PC-9 (cell line): ENCODE results near the gene MRAP2. TPM values are rescaled to one million over a fixed set of nuclear protein-coding genes. Genes with fewer than 3 reads are reported as not detected.
"Not testable (repeated sequence)": the region's sequence is repeated elsewhere in the genome, so short reads cannot be mapped to it uniquely, and the experiment has no call there.

Source experiments
- BruUV-seq: library from RNA; stranded (reverse); fragments of 400-500 nt; replicated peaks from 2 replicates; lab custom pipeline; 2021; lab: Mats Ljungman, UMichigan
- CTCF ChIA-PET: fragments of 300-600 bp; sonication (Branson Sonifier 250); formaldehyde crosslinking; loops from one replicate; lab custom pipeline; 2022; ENCODE audit warnings: antibody characterized with exemption; lab: Charles Lee
- POLR2A ChIA-PET: fragments of 300-600 bp; sonication (Branson Sonifier 250); formaldehyde crosslinking; loops from one replicate; lab custom pipeline; 2022; ENCODE audit warnings: antibody characterized with exemption; ENCODE audit not compliant: unreplicated experiment; lab: Charles Lee
- DNase-seq, 2 experiments: peaks; one replicate each; pipeline versions ENCODE4 v3.0.0 to v3.0.0-alpha.2; 2015 to 2022; ENCODE audit warnings: mixed read lengths in 1 of 2
- H2AFZ ChIP-seq: fragments of 200-600 bp; sonication (generic); 2 replicates; pipeline ENCODE4 v1.8.1; 2017; ENCODE audit warnings: antibody characterized with exemption
- H3F3A ChIP-seq: fragments of 200-600 bp; sonication (generic); 2 replicates; pipeline ENCODE4 v1.8.1; 2017; ENCODE audit warnings: antibody characterized with exemption, mild to moderate bottlenecking, low read depth; ENCODE audit not compliant: insufficient read depth
- H3K27ac ChIP-seq: fragments of 200-600 bp; sonication (generic); 2 replicates; pipeline ENCODE4 v1.6.1; 2016; ENCODE audit warnings: mixed run types
- H3K27me3 ChIP-seq: fragments of 200-600 bp; sonication (generic); 2 replicates; pipeline ENCODE4 v1.6.1; 2016; ENCODE audit warnings: low read depth, mixed run types; ENCODE audit not compliant: insufficient read depth
- H3K36me3 ChIP-seq: fragments of 200-600 bp; sonication (generic); 2 replicates; pipeline ENCODE4 v1.6.1; 2016; ENCODE audit warnings: low read depth, mixed run types
- H3K4me1 ChIP-seq: fragments of 200-600 bp; sonication (generic); replicated peaks from 2 replicates; pipeline ENCODE4 v1.6.1; 2016; ENCODE audit warnings: mixed run types; ENCODE audit not compliant: insufficient read depth
- H3K4me2 ChIP-seq: fragments of 200-600 bp; sonication (generic); 2 replicates; pipeline ENCODE4 v1.6.1; 2017; ENCODE audit warnings: mixed run types
- H3K4me3 ChIP-seq: fragments of 200-600 bp; sonication (generic); 2 replicates; pipeline ENCODE4 v1.6.1; 2016; ENCODE audit warnings: mixed run types
- H3K79me2 ChIP-seq: fragments of 200-600 bp; sonication (generic); 2 replicates; pipeline ENCODE4 v1.6.1; 2017; ENCODE audit warnings: low read depth, mixed run types
- H3K9me2 ChIP-seq: fragments of 200-600 bp; sonication (generic); 2 replicates; pipeline ENCODE4 v1.8.1; 2017; ENCODE audit warnings: mild to moderate bottlenecking; ENCODE audit not compliant: insufficient read depth
- H3K9me3 ChIP-seq: fragments of 200-600 bp; sonication (generic); 2 replicates; pipeline ENCODE4 v1.8.1; 2016; ENCODE audit warnings: low read depth; ENCODE audit not compliant: insufficient read depth
- H4K20me1 ChIP-seq: fragments of 200-600 bp; sonication (generic); 2 replicates; pipeline ENCODE4 v1.8.1; 2017; ENCODE audit not compliant: insufficient read depth
- EZH2 ChIP-seq: fragments of 200-600 bp; sonication (generic); IDR thresholded peaks from 2 replicates; pipeline ENCODE4 v1.8.0; 2017; ENCODE audit warnings: antibody characterized with exemption, low read depth
- intact Hi-C: fragments of 100-400 bp; cut with micrococcal nuclease; formaldehyde crosslinking; loops from one replicate; pipeline ENCODE4 v1.10.0; 2022; ENCODE audit not compliant: unreplicated experiment
- total RNA-seq: library from RNA; stranded (reverse); gene quantifications from 2 replicates; pipeline ENCODE4 v1.2.3, GENCODE V29; 2021
- TF ChIP-seq, protein P1 (sequence below): fragments of 200-600 bp; sonication (generic); conservative IDR thresholded peaks from 2 replicates; pipeline ENCODE4 v1.6.1; 2017; ENCODE audit warnings: mixed run types, antibody characterized with exemption, mild to moderate bottlenecking, moderate library complexity

The MRAP2 gene
- total RNA-seq, 1 experiment from 2014 or later: not detected

DNA sequence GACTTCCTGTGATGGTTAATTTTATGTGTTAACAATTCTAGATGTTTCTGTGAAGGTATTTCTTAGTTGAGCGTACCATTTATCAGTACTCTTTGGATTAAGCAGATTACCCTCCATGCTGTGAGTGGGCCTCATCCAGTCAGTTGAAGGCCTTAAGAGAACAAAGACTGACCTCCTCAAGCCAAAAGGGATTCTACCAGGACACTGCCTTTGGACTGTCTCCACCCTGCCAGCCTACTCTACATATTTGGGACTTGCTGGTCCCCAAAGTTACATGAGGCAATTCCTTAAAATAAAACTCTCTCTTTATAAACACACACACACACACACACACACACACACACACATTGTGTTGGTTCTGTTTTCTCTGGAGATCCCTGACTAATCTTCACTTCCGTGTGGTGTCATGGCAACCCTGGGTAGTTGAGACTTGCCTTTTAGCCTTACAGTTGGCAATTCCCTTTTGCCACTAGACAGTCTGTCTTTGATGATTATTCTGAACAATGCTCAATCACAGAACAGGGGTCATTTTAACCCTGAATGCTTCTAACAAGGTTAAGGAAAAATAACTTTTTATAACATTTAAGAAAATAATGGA is 32.2 kb downstream of the MRAP2 start:
- H3K4me1 ChIP-seq: no peaks in the 10 kb centered on the region
- H3K27me3 ChIP-seq: no peaks in the 10 kb centered on the region
- ChIA-PET CTCF (no interaction called here), POLR2A (no interaction called here)
- BruUV-seq: no TSS peak
- no peaks in the 10 kb centered on the region for H3K36me3 ChIP-seq
- H3K4me3 ChIP-seq: no peak overlapping the region
- H3K79me2 ChIP-seq: no peaks in the 10 kb centered on the region
- no peak for DNase-seq
- intact Hi-C loops: no loop called here
- H3K9me3 ChIP-seq: no peaks in the 10 kb centered on the region
- H3K27ac ChIP-seq: no peak overlapping the region
- H3F3A ChIP-seq: no peaks in the 10 kb centered on the region
- TF ChIP-seq EZH2: no peak
- TF ChIP-seq, protein P1, sequence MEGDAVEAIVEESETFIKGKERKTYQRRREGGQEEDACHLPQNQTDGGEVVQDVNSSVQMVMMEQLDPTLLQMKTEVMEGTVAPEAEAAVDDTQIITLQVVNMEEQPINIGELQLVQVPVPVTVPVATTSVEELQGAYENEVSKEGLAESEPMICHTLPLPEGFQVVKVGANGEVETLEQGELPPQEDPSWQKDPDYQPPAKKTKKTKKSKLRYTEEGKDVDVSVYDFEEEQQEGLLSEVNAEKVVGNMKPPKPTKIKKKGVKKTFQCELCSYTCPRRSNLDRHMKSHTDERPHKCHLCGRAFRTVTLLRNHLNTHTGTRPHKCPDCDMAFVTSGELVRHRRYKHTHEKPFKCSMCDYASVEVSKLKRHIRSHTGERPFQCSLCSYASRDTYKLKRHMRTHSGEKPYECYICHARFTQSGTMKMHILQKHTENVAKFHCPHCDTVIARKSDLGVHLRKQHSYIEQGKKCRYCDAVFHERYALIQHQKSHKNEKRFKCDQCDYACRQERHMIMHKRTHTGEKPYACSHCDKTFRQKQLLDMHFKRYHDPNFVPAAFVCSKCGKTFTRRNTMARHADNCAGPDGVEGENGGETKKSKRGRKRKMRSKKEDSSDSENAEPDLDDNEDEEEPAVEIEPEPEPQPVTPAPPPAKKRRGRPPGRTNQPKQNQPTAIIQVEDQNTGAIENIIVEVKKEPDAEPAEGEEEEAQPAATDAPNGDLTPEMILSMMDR: no peak
- H3K4me2 ChIP-seq: no peak overlapping the region
- H4K20me1 ChIP-seq: no peaks in the 10 kb centered on the region
- no peak overlapping the region for H2AFZ ChIP-seq
- no peaks in the 10 kb centered on the region for H3K9me2 ChIP-seq

DNA sequence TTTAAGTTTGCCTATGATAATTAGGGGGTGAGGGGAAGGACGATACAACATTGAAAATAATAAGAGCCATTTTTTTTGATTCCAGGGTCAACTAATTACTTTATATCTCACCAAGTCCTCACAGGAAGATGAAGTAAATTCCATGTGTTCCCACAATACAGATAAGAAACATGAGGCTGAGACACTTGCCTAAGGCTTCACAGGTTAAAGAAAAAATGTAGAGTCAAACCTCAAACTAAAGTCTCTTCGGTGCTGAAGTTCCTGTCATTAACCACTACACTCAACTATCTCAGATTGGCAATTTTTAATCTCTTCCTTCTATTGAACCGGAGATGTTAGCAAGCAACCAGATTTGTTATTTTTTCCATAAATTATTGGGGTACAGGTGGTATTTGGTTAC is 33.0 kb downstream of the MRAP2 start:
- Histone ChIP-seq H3K27me3 (no peaks in the 10 kb centered on the region), H3K79me2 (no peaks in the 10 kb centered on the region), H3K4me3 (no peak overlapping the region), H3K4me2 (no peak overlapping the region), H4K20me1 (no peaks in the 10 kb centered on the region), H3F3A (no peaks in the 10 kb centered on the region), H2AFZ (no peak overlapping the region), H3K9me3 (no peaks in the 10 kb centered on the region), H3K4me1 (no peaks in the 10 kb centered on the region), H3K27ac (no peak overlapping the region), H3K9me2 (no peaks in the 10 kb centered on the region), H3K36me3 (no peaks in the 10 kb centered on the region)
- TF ChIP-seq, protein P1: no peak
- TF ChIP-seq EZH2: no peak
- intact Hi-C loops: no loop called here
- POLR2A ChIA-PET: no interaction called here
- DNase-seq: no peak
- no TSS peak for BruUV-seq
- CTCF ChIA-PET: interaction anchor here (0.7 kb wide), 1 partner anchor 14 kb away, joined by 23 read pairs; no protein-coding TSS in a partner anchor

DNA sequence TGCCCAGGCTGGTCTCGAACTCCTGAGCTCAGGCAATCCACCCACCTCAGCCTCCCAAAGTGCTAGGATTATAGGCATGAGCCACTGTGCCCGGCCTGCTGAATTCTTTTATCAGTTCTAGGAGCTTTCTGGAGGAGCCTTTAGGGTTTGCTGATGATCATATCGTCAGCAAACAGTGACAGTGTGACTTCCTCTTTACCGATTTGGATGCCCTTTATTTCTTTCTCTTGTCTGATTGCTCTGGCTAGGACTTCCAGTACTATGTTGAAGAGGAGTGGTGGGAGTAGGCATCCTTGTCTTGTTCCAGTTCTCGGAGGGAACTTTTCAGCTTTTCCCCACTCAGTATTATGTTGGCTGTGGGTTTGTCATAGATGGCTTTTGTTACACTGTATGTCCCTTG is 35.3 kb downstream of the MRAP2 start:
- intact Hi-C loops, H3K9me3 ChIP-seq, H3K27me3 ChIP-seq, CTCF ChIA-PET, H3K4me3 ChIP-seq, DNase-seq, H3K9me2 ChIP-seq, H4K20me1 ChIP-seq, H3K79me2 ChIP-seq, H2AFZ ChIP-seq, H3K4me1 ChIP-seq, H3K36me3 ChIP-seq, POLR2A ChIA-PET, H3K27ac ChIP-seq, BruUV-seq, H3F3A ChIP-seq, H3K4me2 ChIP-seq: not testable (repeated sequence)
